IMR-90 (cell line): ENCODE data around the gene SARS1.

Experiments used
- BHLHE40 ChIP-seq: fragments of 150-350 bp; IDR thresholded peaks from 2 replicates; pipeline ENCODE4 v1.6.1; 2016; ENCODE audit warnings: mild to moderate bottlenecking, low read depth, low read length
- CTCF ChIP-seq: conservative IDR thresholded peaks from 2 replicates; pipeline ENCODE4 v1.5.1; 2012; ENCODE audit warnings: mild to moderate bottlenecking, low read depth, low read length, improper control_type of control experiment
- ELK1 ChIP-seq: fragments of 150-350 bp; IDR thresholded peaks from 2 replicates; pipeline ENCODE4 v1.6.1; 2016; ENCODE audit warnings: low read depth, mild to moderate bottlenecking, low read length, moderate library complexity, borderline replicate concordance
- MXI1 ChIP-seq: IDR thresholded peaks from 2 replicates; pipeline ENCODE4 v1.6.1; 2012; ENCODE audit warnings: low read depth, mild to moderate bottlenecking, low read length, moderate library complexity, borderline replicate concordance
- NFE2L2 ChIP-seq: fragments of 150-350 bp; IDR thresholded peaks from 2 replicates; pipeline ENCODE4 v1.6.1; 2016; ENCODE audit warnings: low read depth, mild to moderate bottlenecking, low read length
- POLR2A ChIP-seq: IDR thresholded peaks from 2 replicates; pipeline ENCODE4 v1.6.1; 2012; ENCODE audit warnings: mild to moderate bottlenecking, low read depth, low read length
- RAD21 ChIP-seq: IDR thresholded peaks from 2 replicates; pipeline ENCODE4 v1.6.1; 2012; ENCODE audit warnings: low read length, improper control_type of control experiment
- RCOR1 ChIP-seq: IDR thresholded peaks from 2 replicates; pipeline ENCODE4 v1.6.1; 2012; ENCODE audit warnings: mild to moderate bottlenecking, low read length, improper control_type of control experiment; ENCODE audit not compliant: insufficient replicate concordance
- RFX5 ChIP-seq: IDR thresholded peaks from 2 replicates; pipeline ENCODE4 v1.8.0; 2012; ENCODE audit warnings: low read depth, mild to moderate bottlenecking, low read length, moderate library complexity

- no peak for TF ChIP-seq MXI1
- TF ChIP-seq CTCF = no peak
- no peak for TF ChIP-seq POLR2A
- no peak for TF ChIP-seq NFE2L2
- no peak for TF ChIP-seq RCOR1
- no peak for TF ChIP-seq RAD21
- TF ChIP-seq ELK1 = no peak
- no peak for TF ChIP-seq BHLHE40
- TF ChIP-seq RFX5 = no peak
These were observed 334 bp upstream of the SARS1 start for GRCh38 chr1:109213345-109213823.
